Progenitor cell of endocrine pancreas (in vitro differentiated cells): Measurements from ENCODE around the gene PTPRD. TPM values are rescaled to one million over a fixed set of nuclear protein-coding genes. Genes with fewer than 3 reads are reported as not detected.

ENCODE experiments used
- DNase-seq: peaks from one replicate; pipeline ENCODE4 v3.0.0; 2021; ENCODE audit warnings: low spot score; ENCODE audit not compliant: unreplicated experiment
- H3K27ac Mint-ChIP-seq: 2 replicates; pipeline ENCODE4 v1.8.0; 2021; ENCODE audit warnings: mild to moderate bottlenecking, moderate library complexity, mixed read lengths
- H3K27me3 Mint-ChIP-seq: 2 replicates; pipeline ENCODE4 v1.8.0; 2021; ENCODE audit warnings: mixed read lengths
- H3K36me3 Mint-ChIP-seq: 2 replicates; pipeline ENCODE4 v1.8.0; 2022; ENCODE audit warnings: mixed read lengths; ENCODE audit not compliant: insufficient read depth
- H3K4me1 Mint-ChIP-seq: 2 replicates; pipeline ENCODE4 v1.8.0; 2021; ENCODE audit warnings: low read depth, mixed read lengths
- H3K4me3 Mint-ChIP-seq: 2 replicates; pipeline ENCODE4 v1.8.0; 2021; ENCODE audit warnings: low read depth, mild to moderate bottlenecking, moderate library complexity, mixed read lengths
- H3K9me3 Mint-ChIP-seq: 2 replicates; pipeline ENCODE4 v1.8.0; 2021; ENCODE audit warnings: low read depth, mixed read lengths
- total RNA-seq: library from RNA; stranded (reverse); gene quantifications from 2 replicates; pipeline ENCODE4 v1.2.1, GENCODE V29; 2021
- TF ChIP-seq, protein P1 (sequence below): fragments of 200-600 bp; sonication (generic); IDR thresholded peaks from one replicate; pipeline ENCODE4 v1.5.0; 2021; ENCODE audit warnings: antibody characterized with exemption, mild to moderate bottlenecking; ENCODE audit not compliant: unreplicated experiment

Gene PTPRD
- total RNA-seq, 1 donor from 2014 or later: 124 TPM

GRCh38 chr9:8727191-8727590 is 1885.6 kb downstream of the PTPRD start:
- no peaks in the 10 kb centered on the region for H3K27me3 Mint-ChIP-seq
- DNase-seq: no peak
- peaks cover 5% of the 10 kb centered on the region for H3K36me3 Mint-ChIP-seq
- TF ChIP-seq, protein P1, sequence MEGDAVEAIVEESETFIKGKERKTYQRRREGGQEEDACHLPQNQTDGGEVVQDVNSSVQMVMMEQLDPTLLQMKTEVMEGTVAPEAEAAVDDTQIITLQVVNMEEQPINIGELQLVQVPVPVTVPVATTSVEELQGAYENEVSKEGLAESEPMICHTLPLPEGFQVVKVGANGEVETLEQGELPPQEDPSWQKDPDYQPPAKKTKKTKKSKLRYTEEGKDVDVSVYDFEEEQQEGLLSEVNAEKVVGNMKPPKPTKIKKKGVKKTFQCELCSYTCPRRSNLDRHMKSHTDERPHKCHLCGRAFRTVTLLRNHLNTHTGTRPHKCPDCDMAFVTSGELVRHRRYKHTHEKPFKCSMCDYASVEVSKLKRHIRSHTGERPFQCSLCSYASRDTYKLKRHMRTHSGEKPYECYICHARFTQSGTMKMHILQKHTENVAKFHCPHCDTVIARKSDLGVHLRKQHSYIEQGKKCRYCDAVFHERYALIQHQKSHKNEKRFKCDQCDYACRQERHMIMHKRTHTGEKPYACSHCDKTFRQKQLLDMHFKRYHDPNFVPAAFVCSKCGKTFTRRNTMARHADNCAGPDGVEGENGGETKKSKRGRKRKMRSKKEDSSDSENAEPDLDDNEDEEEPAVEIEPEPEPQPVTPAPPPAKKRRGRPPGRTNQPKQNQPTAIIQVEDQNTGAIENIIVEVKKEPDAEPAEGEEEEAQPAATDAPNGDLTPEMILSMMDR: no peak
- H3K27ac Mint-ChIP-seq: no peak overlapping the region
- no peak overlapping the region for H3K4me3 Mint-ChIP-seq
- no peaks in the 10 kb centered on the region for H3K9me3 Mint-ChIP-seq
- H3K4me1 Mint-ChIP-seq: peaks cover 10% of the 10 kb centered on the region

GRCh38 chr9:8726692-8727091 is 1886.1 kb downstream of the PTPRD start:
- Mint-ChIP-seq H3K9me3 (no peaks in the 10 kb centered on the region), H3K27ac (no peak overlapping the region), H3K4me1 (peaks cover 10% of the 10 kb centered on the region), H3K27me3 (no peaks in the 10 kb centered on the region), H3K36me3 (peaks cover 5% of the 10 kb centered on the region), H3K4me3 (no peak overlapping the region)
- TF ChIP-seq, protein P1: no peak
- DNase-seq: no peak

- H3K36me3 Mint-ChIP-seq: peaks cover 5% of the 10 kb centered on the region
- no peak overlapping the region for H3K27ac Mint-ChIP-seq
- no peak overlapping the region for H3K4me3 Mint-ChIP-seq
- H3K4me1 Mint-ChIP-seq: peaks cover 5% of the 10 kb centered on the region
- DNase-seq: no peak
- no peaks in the 10 kb centered on the region for H3K9me3 Mint-ChIP-seq
- H3K27me3 Mint-ChIP-seq: no peaks in the 10 kb centered on the region
- TF ChIP-seq, protein P1: no peak
Measured at GRCh38 chr9:8725635-8726034, 1887.2 kb downstream of the PTPRD start.

DNA sequence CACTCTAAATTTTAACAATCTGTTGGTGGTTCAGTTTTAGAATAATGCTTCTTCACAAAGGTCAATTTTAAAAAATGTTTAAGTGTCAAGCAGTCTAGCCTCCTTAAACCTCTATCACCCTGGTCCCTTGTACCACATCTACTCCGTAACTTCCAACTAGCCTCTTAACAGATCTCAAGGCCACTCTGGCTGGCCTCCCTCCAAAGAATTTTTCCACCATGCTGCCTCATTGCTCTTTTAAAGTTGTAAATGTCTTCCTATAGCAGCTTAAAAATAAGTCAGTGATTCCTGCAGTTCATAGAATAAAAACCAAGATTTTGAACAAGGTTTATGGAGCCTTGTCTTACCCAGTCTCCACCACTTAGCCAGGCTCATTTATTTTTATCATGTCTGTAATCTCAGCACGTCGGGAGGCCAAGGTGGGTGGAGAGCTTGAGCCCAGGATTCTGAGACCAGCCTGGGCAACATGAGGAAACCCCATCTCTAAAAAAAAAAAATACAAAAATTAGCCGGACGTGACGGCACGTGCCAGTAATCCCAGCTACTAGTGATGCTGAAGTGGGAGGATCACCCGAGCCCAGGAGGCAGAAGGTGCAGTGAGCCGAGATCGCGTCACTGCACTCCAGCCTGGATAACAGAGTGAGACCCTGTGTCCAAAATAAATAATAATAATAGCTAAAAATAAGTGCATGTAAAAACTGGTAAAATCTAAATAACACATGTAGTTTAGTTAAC is 1888.4 kb downstream of the PTPRD start:
- Mint-ChIP-seq H3K36me3 (peaks cover 1% of the 10 kb centered on the region), H3K4me1 (peaks cover 5% of the 10 kb centered on the region), H3K27me3 (no peaks in the 10 kb centered on the region), H3K9me3 (no peaks in the 10 kb centered on the region), H3K27ac (no peak overlapping the region), H3K4me3 (no peak overlapping the region)
- TF ChIP-seq, protein P1: no peak
- no peak for DNase-seq

DNA sequence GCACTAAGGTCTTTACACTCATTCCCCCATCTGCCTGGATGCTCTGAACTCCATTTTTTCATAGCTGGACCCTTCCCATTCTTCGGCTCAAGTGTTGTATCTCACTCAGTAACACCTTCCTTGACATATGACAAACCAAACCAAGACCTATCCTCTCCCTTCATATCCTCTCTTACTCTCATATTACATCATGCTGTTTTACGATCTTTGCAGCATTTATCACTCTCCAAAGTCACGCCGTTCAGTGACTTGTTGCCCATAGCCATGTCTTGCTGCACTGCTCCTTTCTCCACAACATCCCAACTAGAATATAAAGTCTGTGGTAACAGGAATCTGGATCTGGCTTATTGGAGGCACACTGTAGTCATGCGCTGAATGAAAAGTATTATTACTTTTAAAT is 1889.6 kb downstream of the PTPRD start:
- Mint-ChIP-seq H3K9me3 (no peaks in the 10 kb centered on the region), H3K27me3 (no peaks in the 10 kb centered on the region), H3K4me3 (no peak overlapping the region), H3K36me3 (no peaks in the 10 kb centered on the region), H3K4me1 (peaks cover 6% of the 10 kb centered on the region), H3K27ac (no peak overlapping the region)
- TF ChIP-seq, protein P1: no peak
- DNase-seq: no peak
